Activated naive CD8-positive, alpha-beta T cell treated with anti-CD3 and anti-CD28 coated beads, Interleukin-2, amount 50 U/mL, for 16 hours (primary cell): ENCODE results near the gene RNF166.

ENCODE experiments used
- DNase-seq: peaks from one replicate; pipeline ENCODE4 v3.0.0-alpha.2; 2020; ENCODE audit warnings: low read depth, low spot score

RNF166 gene, protein sequence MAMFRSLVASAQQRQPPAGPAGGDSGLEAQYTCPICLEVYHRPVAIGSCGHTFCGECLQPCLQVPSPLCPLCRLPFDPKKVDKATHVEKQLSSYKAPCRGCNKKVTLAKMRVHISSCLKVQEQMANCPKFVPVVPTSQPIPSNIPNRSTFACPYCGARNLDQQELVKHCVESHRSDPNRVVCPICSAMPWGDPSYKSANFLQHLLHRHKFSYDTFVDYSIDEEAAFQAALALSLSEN

DNA sequence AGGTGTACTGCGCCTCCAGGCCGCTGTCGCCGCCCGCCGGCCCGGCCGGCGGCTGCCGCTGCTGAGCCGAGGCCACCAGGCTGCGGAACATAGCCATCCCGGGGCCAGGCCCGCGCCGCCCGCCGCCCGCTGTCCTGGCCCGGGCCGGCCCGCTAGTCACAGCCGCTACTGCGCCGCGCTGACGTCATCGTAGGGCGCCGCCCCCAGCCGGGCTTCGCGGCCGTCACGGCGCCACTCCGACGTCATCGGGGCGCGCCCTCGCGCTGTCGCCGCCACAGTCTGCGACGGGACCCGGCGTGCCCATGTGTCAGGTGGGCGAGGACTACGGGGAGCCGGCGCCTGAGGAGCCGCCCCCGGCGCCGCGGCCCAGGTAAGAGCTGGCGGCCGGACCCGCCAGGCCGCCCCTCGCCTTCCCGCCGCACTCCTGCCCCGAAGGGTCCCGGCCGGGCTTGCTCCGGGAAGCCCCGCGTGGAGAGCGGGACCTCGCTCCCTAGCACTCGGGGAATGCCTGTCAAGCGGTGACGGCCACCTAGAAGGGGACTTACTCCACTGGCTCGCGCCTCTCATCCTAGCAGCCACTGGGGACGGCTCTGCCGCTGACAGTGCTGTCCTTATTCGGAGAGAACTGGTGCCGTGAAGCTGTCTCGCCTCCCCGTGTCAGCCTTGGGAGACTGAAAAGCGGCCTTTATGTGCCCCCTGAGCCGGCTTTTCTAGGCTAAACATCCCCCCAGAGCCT, at the start of gene RNF166, which contains the start of gene CTU2:
TSS of gene RNF166 (minus strand) at position 180 of the 736 bp plus-strand sequence. CDS start at position 97, 83 bp downstream.
TSS of gene CTU2 (plus strand) at position 275 of the 736 bp plus-strand sequence. CDS start at position 303, 28 bp downstream.
- peak; percentile 81 for DNase-seq

DNA sequence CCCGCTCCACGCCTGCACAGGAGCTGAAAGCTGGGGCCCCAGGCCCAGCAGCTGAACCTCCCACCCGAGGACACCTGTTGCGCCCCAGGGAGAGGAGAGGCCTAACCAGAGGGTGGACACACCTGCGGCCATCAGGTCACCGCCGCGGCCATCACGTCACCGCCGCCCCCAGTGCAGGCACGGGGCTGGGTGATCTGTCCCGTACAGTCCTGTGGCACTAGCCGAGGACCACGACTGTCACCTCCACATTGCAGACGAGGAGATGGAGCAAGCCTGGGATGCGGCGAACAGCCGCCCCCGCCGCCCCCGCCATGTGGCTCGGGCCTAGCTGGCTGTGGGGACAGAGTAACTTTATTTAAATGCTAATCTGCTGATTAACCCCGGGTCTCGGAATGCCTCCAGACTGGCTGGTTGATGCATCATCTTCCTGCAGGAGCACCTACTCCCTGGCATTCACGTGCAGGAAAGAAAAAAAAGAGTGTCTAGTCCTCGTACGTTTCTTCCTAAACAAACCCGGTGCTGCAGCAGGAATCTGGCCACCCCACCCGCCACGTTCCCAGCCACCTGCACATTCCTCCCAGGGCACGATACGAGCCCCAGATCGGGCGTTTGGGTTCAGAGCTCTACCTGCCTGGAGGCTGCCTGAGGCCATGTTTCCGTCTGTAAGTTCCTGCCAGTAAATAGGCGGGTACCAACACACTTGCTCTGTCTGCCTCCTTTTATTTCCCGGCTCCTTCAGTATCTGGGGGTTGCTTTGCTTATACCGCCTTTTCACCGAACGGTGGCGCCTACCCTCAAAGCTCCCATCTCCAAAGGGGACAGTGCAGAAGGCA, 48.9 kb upstream of the RNF166 start:
- DNase-seq: no peak

DNA sequence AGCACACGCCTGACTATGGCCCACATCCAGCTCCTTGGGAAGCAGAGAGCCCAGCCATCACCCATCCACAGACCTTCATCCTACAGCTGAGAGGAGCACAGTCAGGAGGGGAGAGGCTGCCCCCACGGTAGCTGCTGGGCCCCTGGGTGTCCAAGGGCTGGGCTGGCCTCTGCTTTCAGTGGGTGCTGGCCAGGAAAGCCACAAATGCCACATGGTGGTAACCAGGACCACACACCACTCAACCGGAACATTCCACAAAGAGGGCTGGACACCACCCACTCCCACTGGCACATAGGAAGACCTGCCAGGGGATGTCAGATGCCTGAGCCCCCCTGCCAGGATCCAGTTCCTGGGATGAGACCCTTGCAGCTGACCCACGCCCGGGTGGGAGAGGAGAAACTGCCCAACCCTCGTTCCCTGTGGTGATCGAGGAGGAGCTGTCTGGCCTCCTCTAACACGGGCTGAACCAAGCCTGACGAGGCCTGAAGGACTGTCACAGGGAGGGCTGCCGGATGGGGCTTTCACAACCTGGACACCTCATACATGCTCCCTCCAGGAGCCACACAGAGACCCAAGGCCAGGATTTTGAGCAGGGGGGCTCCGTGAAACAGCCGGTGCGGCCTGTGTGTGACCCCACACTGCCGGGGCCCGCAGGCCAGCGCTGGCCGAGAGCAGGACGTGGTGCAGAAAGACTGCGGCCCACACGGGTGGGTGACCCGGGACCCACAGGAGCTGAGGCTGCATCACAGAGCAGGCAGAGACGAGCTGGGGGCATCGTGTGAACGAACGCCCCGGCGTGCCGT, 48.1 kb upstream of the RNF166 start:
- no peak for DNase-seq

DNA sequence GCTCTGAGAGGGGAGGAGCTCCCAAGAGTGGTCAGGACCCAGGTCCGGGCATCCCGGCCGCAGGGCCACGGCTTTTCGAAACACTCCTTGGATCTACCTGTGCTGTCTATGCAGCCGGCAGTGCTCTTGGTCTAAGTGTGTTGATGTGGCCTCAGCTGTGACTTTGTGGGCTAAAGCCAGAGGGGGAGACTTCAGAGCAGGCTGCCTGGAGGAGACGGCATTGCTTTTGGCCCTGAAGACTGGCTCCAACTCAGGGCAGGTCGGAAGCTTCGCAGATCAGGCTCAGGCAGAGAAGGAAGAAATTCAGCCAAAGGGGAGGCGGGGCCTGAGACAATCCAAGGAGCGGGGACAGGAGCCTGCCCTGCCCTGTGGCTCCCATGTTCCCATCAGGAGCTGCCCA, 47.4 kb upstream of the RNF166 start:
- no peak for DNase-seq

DNA sequence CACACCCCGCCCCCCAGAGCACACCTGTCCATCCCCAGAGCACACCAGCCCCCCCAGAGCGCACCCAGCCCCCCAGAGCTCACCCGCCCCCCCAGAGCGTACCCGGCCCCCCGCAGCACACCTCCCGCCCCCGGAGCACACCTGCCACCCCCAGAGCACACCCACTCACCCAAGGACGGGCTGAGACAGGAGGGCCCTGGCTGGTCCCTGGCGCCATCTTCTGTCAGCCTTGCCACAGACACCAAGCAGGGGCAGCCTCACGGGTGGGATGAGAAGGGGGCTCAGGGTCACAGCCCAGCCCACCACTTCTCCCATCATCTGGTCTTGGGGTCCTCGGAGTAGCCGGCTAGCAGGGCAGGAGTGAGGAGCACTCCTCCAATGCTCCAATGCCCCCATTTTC, 47.0 kb upstream of the RNF166 start:
- DNase-seq: no peak

DNA sequence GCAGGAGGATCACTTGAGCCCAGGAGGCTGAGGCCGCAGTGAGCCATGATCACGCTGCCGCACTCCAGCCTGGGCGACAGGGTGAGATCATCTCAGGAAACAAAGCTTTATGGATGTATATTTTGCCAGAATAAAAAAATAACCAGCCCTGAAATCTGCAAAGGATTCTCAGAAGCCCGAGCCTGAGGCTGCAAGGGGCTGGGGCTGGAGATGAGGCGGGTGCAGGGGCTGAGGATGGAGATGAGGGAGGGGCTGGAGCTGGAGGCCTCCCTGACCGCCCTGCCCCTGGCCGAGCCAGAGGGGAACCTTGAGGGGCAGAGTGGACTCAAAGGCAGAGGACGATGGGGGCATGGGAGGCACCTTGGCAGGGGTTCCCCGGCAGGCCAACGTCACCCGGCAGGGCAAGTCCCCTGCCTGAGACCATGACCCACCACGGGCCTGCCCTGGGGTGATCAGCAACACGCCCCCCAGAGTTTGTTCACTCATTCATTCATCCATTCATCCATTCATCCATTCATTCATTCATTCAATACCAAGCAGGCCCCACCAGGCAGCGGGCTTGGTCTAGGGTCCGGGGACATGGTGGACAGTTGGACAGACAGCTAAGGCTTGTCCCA, 46.3 kb upstream of the RNF166 start:
- DNase-seq: no peak

DNA sequence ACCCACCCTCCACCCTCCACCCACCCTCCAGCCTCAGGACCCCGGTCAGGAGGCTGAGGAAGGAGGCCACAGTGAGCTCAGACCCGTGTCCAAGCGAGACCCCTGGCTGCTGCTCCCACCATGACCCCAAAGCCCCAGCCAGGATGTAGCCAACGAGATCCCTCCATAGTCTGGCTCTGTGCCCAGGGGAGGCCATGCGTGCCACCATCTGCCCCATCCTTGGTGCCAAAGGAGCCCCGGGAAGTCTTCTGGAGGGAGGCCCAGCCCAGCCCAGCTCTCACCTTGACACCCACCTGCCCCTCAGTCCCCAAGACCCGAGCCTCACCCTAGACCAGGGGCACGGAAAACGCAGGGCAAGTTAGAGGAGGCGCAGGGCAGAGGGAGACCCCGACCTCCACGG, 44.6 kb upstream of the RNF166 start:
- no peak for DNase-seq

DNA sequence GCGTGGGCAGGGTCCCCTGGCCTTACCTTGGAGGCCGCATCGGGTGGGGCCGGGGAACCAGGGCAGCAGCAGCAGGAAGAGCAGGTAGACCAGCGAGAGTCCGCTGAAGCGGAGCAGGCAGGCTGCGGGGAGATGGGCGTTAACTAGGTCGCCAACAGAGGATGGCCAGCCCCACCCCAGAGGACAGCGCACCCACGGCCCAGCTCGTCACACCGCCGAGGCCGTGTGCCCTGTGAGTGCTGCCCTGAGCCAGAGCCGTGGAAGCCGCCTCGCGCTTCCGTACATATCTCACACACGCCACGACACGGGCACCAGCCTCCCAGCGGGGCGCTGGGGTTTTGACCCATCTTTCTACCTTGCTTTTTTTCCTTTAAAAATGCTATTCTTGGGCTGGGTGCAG, 43.1 kb upstream of the RNF166 start:
- DNase-seq: no peak

DNA sequence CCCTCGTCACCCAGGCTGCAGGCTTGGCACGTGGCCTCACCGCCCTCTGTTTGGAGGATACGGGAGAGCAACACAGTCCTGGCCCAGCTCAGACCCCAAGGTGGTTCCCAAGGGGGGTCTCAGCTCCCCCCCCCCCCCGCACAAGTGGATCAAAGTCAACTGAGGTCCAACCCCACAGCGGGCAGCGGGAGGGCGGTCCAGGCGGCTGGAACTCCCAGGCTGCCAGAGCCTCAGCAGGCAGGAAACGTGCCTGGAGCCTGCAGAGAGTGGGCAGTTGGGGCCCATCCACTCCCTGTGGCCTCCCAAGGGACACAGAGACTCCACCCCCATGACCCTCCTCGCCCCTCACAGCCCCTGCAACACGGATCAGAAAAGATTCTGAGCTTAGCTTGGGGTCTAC, 42.2 kb upstream of the RNF166 start:
- DNase-seq: no peak

DNA sequence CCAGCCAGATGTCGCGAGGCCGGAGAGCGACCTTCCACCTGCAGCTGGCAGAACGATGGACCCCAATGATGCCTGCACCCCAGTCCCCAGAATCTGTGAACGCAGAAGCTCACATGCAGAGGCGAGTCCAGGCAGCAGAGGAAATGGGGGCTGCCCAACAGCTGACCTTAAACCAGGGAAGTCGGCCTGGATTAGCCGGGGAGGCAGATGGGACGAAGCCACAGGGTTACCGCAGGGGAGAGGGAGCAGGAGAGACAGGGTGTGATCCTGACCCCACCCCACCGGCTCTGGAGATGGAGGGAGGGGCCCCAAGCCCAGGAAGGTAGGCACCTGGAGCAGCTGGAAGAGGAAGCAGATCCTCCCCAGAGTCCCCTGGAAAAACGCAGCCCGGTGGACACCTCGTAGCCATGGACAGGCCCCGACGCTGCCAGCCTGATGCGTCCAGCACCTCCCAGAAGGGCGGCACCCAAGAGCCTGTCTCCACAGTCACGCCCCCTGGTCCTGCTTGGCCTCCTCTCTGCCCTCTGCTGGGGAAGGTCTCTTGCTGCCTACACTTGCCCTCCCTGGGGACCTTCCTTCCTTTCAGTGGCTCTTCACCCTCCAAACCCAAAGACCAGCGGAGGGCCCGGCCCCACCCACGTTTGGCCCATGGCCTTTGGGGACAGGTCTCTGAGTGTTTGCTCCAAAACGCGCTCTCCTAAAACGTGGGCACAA, 41.5 kb upstream of the RNF166 start:
- DNase-seq: no peak

DNA sequence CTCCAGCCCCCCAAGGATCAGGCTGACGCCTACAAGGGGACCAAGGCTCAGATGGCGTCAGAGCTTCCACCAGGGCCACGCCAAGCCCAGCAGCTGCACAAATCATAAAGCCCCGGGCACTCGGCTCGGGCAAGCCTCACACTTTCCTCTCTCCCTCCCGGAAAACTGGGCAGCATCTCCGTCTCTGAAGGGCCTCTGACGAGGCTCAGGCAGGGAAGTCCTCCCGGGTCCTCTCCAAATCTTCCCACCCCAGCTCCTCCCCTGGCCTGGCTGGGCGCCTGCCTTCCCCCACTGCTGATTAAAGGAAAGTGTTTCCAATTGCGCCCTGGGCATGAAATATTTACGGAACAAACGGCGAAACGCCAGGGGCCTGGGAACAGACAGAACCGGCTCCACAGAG, 40.3 kb upstream of the RNF166 start:
- DNase-seq: no peak

DNA sequence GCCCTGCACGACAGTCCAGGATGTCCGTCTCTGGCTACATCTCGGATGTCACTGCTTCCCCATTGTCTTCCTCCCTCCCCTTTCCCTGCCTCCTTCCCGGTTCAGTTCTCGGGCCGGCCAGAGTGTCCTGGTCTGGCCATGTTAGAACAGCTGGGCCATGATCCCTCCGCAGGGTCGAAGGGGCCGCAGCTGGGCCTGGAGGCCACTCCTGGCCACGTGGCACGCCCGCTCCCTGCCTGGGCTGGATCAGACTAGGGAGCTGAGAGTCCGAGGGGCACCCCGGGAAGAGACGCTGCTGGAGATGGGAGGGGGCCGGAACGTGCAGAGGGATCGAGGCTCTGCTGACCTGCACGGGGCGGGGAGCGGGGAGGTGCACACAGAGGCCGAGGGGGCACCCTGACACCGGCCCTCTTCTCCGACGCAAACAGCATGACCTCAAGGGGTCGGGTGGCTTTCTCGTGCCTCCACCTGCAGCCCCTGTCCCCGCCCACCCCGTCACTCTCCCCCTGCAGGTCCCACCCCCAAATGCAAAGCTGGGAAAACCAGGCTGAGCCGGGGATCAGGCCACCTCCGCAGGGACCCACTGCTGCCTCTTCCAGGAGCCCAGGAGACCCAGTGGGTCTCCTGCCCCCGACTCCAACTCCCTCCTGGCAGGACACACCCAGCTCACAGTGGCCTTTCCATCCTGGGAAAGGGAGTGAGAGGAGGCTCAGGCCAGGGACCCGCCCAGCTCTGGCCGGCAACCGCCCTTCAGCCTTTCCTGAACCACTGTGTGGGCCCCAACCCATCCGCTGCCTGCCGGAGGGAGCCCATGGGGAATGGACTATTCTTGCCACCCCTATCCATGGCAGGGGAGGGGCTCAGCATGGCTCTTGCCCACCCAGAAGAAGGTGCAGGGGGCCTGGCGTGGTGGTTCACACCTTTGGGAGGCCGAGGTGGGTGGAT, 38.6 kb upstream of the RNF166 start:
- DNase-seq: no peak

DNA sequence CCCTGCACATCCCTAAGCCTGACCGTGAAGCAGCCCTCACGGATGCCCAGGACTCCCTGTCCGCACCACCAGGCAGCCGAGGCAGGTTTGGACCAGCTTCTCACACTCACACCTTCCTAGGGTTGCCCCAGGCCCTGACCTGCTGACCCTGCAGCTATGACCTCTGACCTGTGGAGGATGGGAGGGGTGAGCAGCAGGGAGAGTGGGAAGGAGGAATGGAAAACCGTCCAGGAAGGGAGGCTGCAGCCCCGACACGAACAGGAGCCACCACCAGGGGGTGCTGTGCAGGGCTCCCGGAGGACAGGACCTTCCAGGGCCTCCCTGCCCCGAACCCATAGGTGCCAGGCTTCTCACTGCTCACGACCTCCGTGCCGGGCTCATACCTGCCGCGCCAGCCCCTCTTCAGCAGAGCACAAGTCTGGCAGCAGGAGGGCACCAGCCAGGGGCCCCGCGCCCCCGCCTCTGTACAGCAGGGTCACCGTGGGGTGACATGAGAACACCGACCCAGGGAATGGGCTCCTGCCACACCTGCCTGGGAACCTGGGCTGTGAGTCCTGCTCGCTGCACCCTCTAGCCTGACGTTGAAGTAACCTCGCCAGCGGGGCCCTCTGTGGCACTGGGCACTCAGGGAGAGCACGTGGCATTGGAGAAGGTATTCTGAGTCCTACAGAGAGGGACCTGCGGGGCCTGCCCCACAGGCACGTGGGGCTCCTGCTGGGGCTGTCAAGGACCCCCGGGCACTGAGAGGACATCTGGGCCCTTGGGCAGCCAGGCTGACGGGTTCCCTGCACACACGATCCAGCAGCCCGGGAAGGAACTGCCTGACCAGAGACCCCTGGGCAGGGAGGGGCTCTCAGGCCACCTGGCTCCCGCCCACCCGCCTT, 37.7 kb upstream of the RNF166 start:
- DNase-seq: peak; percentile 58

DNA sequence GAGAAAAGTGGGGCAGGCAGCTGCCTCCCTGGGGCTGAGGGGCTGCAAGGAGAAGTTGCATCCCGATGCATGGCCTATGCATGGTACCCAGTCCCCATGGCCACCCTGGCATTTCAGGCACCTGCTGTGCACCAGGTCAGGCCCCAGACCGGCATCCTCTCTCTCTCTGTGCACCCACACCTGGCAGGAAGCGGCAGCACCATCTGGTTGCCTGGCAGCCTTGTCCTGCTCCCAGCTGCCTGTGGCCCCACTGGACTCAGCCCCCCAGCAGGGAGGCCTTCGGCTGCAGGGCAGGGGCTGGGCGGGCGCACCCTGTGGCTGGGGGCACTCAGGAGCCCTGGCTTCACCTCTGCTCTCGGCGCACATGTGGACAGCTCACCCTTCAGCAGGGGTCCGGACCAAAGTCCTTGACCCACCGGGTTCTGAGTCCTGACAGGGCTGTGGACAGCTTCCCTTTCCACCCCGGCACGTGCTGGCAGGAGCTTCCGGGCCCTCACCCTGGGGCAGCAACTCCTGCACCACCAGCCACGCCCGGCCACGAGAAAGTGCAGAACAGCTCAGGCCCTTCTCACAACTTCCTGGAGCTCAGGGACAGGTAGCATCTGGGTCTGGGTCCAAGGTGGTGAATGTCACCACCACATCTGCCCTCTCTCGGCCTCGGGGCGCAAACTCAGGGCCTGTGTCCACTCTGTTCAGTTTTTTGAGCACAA, 36.8 kb upstream of the RNF166 start:
- no peak for DNase-seq

DNA sequence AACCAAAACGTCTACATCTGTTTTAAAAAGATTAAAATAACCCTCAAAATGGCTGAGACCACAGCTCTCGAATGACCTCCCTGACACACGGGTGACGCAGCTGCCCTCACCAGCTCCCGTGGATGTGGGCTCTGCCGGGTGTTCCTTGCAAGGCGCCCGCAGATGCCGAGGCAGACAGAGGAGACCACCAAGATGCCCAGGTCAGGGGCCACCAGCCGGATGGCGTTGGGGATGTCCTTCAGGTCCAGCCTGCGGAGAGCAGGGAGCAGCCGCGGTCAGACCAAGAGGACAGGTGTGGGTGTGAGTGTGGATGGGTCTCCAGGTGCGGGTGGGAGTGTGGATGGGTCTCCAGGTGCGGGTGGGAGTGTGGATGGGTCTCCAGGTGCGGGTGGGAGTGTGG, 35.2 kb upstream of the RNF166 start:
- no peak for DNase-seq

DNA sequence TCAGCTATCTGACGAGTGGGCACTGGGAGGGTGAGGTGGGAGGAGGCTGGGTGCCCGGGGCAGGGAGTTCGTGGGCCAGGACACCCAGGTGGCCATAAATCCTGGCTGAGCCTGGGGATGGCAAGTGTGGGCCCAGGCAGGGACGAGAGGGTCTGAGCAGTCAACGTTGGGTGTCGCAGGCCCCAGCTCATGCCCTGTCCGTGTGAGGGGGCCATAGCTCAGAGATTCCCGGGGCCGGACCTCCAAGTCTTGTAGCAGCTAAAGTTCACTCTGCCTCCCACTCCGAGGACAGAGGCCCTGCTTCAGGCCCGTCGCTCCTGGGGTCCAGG, 34.5 kb upstream of the RNF166 start:
- no peak for DNase-seq

DNA sequence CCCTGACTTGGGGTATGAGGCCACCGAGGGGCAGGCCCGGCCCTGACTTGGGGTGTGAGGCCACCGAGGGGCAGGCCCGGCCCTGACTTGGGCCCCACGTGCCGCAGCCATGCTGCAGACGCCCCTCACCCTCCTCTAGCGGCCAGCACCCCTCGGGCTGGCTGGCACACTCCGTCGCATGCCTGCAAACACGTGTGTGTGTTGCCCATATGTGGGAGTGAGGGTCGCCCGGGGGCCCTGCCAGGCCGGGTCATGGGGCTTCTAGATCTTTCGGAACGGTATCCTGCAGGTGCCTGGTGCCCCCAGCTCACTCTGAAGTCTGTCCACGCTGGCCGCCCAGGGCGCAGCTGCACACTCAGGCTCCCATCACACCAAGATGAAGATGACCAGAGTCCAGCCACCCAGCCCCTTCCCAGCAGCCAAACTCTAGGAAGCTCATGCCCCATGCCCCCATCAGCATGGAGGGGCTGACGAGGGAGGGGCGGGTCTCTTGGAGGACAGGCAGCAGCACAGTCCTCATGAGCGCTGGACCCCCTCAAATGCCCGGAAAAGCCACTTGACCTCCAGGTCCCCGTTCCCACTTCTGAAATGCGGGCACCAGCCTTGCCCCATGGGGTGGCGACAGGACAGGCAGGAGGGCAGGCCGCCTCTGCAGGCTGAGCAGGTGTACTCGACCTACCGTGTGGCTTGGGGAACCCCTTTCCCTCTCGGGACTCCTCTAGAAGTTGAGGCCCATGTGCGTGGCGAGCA, 33.9 kb upstream of the RNF166 start:
- DNase-seq: no peak
